NCI-H2196 treated with DMSO at 0.1 percent for 48 hours (cell line): Measurements from ENCODE around the gene STXBP5L.
"Not testable (repeated sequence)": the region's sequence is repeated elsewhere in the genome, so short reads cannot be mapped to it uniquely, and the experiment has no call there.

Source experiments
- DNase-seq: peaks from one replicate; lab custom pipeline; 2025; ENCODE audit not compliant: unreplicated experiment; lab: John Stamatoyannopoulos, UW

Gene STXBP5L

GRCh38 chr3:120908030-120908794 is at the start of gene STXBP5L:
Gene STXBP5L (plus strand): TSS chr3:120908205. CDS start chr3:120909579, 1,374 bp downstream.
- DNase-seq: peak; percentile 69

- no peak for DNase-seq
Observed at GRCh38 chr3:120858521-120858920, 49.5 kb upstream of the STXBP5L start.

- no peak for DNase-seq
Observed at GRCh38 chr3:120864541-120864940, 43.5 kb upstream of the STXBP5L start.

GRCh38 chr3:120875507-120875906 is 32.5 kb upstream of the STXBP5L start:
- no peak for DNase-seq

GRCh38 chr3:120875989-120876388 is 32.0 kb upstream of the STXBP5L start:
- DNase-seq: no peak

- DNase-seq: no peak
Observed at GRCh38 chr3:120879411-120879810, 28.6 kb upstream of the STXBP5L start.

- DNase-seq: no peak
Observed at GRCh38 chr3:120892921-120893320, 15.1 kb upstream of the STXBP5L start.

GRCh38 chr3:120894316-120895057 is 13.5 kb upstream of the STXBP5L start:
- no peak for DNase-seq

- DNase-seq: not testable (repeated sequence)
Observed at GRCh38 chr3:120901716-120902115, 6.3 kb upstream of the STXBP5L start.

- no peak for DNase-seq
Observed at GRCh38 chr3:120903221-120903620, 4.8 kb upstream of the STXBP5L start.

- peak; percentile 100 for DNase-seq
Observed at GRCh38 chr3:120907659-120908029, 361 bp upstream of the STXBP5L start.

GRCh38 chr3:120908795-120909601 is 993 bp downstream of the STXBP5L start:
- DNase-seq: no peak

GRCh38 chr3:120909602-120909878 is 1.5 kb downstream of the STXBP5L start:
- no peak for DNase-seq

GRCh38 chr3:120926146-120926545 is 18.1 kb downstream of the STXBP5L start:
- DNase-seq: no peak

- no peak for DNase-seq
Observed at GRCh38 chr3:120928991-120929390, 21.0 kb downstream of the STXBP5L start.

- no peak for DNase-seq
Observed at GRCh38 chr3:120931593-120931992, 23.6 kb downstream of the STXBP5L start.

- no peak for DNase-seq
Observed at GRCh38 chr3:120956143-120956542, 48.1 kb downstream of the STXBP5L start.

GRCh38 chr3:120982608-120983320 is 74.8 kb downstream of the STXBP5L start:
- no peak for DNase-seq

GRCh38 chr3:120983321-120983665 is 75.3 kb downstream of the STXBP5L start:
- DNase-seq: no peak

GRCh38 chr3:120983841-120984240 is 75.8 kb downstream of the STXBP5L start:
- no peak for DNase-seq

- no peak for DNase-seq
Observed at GRCh38 chr3:120985242-120985641, 77.2 kb downstream of the STXBP5L start.
